Left lobe of liver (tissue), 2 donors: Measurements from ENCODE around the gene F10. TPM values are rescaled to one million over a fixed set of nuclear protein-coding genes. Genes with fewer than 3 reads are reported as not detected.

Experiments used
- ATAC-seq: fragments of 200-7000 bp; cut with Tn5 transposase; one replicate; pipeline ENCODE4 v1.9.1; 2020; ENCODE audit warnings: mild to moderate bottlenecking, moderate library complexity
- DNase-seq: peaks from one replicate; pipeline ENCODE4 v3.0.0-alpha.2; 2020; ENCODE audit warnings: low spot score
- total RNA-seq: library from RNA; stranded (reverse); gene quantifications from one replicate; pipeline ENCODE4 v1.2.1, GENCODE V29; 2021
- donor health status: DM: no; HTN: no; CAD: no; lungs with moderate emphysema.
- donor health status: DM: no; HTN: yes; CAD: no.

The F10 gene
- total RNA-seq, 1 donor from 2014 or later = 124 TPM

- DNase-seq = peak; percentile 28
- peak; percentile 11 for ATAC-seq
Measured at GRCh38 chr13:113129480-113129879, 6.9 kb downstream of the F10 start.

- DNase-seq = peak; percentile 41
- peak; percentile 19 for ATAC-seq
Measured at GRCh38 chr13:113129921-113130750, 7.5 kb downstream of the F10 start.

- DNase-seq (peak; percentile 7), ATAC-seq (no peak)
Measured at GRCh38 chr13:113135281-113135760, 12.7 kb downstream of the F10 start.

- DNase-seq = peak; percentile 15
- ATAC-seq = peak; percentile 27
Measured at GRCh38 chr13:113137691-113138298, 15.2 kb downstream of the F10 start.

GRCh38 chr13:113138792-113139551, 16.4 kb downstream of the F10 start:
- ATAC-seq (peak; percentile 34), DNase-seq (peak; percentile 45)

- ATAC-seq = no peak
- peak; percentile 14 for DNase-seq
Measured at GRCh38 chr13:113139577-113139976, 17.0 kb downstream of the F10 start.

GRCh38 chr13:113140677-113141600, 18.3 kb downstream of the F10 start:
- DNase-seq = peak; percentile 74

GRCh38 chr13:113141601-113141970, 19.0 kb downstream of the F10 start:
- peak; percentile 2 for ATAC-seq

More at GRCh38 chr13:113140677-113141600, 18.3 kb downstream of the F10 start:
- ATAC-seq = peak; percentile 87

GRCh38 chr13:113142876-113143275, 20.3 kb downstream of the F10 start:
- ATAC-seq (no peak), DNase-seq (peak; percentile 35)

More at GRCh38 chr13:113141601-113141970, 19.0 kb downstream of the F10 start:
- peak; percentile 42 for DNase-seq

GRCh38 chr13:113143466-113144254, 21.1 kb downstream of the F10 start:
- ATAC-seq (no peak), DNase-seq (peak; percentile 39)

GRCh38 chr13:113144255-113144629, 21.6 kb downstream of the F10 start:
- DNase-seq = peak; percentile 33
- no peak for ATAC-seq

GRCh38 chr13:113145496-113145895, 22.9 kb downstream of the F10 start:
- no peak for ATAC-seq
- no peak for DNase-seq

GRCh38 chr13:113145911-113146598, 23.5 kb downstream of the F10 start:
- ATAC-seq = no peak
- DNase-seq = peak; percentile 40

GRCh38 chr13:113146750-113147149, 24.2 kb downstream of the F10 start:
- no peak for ATAC-seq
- DNase-seq = peak; percentile 36

- DNase-seq (peak; percentile 31), ATAC-seq (no peak)
Measured at GRCh38 chr13:113147206-113147605, 24.6 kb downstream of the F10 start.

- peak; percentile 30 for DNase-seq
- ATAC-seq = no peak
Measured at GRCh38 chr13:113148407-113148806, 25.8 kb downstream of the F10 start.

- DNase-seq = peak; percentile 46
- no peak for ATAC-seq
Measured at GRCh38 chr13:113148940-113149503, 26.4 kb downstream of the F10 start.
